ENCODE data around the gene RNF157.

RNF157 gene

DNA sequence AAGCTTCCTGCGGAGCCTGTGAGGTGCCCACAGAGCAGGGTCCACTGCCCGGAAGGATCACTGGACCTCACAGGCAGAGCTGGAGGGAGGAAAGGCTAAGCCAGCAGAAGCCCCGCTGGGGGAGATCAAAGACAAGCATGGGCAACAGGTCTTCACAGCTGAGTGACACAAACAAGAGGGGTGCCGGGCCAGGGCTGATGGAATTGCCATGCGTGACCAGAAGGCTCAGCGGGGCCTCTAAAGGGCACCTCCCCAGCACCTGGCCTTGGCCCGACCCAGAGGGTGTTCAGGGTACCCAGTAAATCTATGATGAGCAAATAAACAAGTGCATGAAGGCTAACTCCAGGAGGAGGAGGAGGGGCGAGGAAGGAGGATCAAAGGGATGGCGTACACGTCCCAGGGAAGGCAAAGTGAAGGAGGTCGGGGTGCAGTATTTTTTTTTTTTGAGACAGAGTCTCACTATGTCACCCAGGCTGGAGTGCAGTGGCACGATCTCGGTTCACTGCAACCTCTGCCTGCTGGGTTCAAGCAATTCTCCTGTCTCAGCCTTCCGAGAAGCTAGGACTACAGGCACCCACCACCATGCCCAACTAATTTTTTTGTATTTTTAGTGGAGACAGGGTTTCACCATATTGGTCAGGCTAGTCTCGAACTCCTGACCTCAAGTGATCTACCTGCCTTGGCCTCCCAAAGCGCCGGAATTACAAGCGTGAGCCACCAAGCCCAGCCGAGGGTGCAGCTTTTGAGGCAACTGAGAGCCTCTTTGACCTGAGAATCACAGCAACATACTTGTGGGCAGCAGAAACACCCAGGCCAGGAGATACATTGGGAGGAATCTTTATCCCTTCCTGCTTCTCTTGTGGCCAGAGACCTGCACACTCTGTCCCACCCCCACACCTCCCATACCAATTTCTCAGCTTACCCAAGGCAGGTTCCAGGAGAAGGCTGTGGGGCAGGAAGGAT is 120.6 kb downstream of the RNF157 start:
- TF ChIP-seq, protein P1, sequence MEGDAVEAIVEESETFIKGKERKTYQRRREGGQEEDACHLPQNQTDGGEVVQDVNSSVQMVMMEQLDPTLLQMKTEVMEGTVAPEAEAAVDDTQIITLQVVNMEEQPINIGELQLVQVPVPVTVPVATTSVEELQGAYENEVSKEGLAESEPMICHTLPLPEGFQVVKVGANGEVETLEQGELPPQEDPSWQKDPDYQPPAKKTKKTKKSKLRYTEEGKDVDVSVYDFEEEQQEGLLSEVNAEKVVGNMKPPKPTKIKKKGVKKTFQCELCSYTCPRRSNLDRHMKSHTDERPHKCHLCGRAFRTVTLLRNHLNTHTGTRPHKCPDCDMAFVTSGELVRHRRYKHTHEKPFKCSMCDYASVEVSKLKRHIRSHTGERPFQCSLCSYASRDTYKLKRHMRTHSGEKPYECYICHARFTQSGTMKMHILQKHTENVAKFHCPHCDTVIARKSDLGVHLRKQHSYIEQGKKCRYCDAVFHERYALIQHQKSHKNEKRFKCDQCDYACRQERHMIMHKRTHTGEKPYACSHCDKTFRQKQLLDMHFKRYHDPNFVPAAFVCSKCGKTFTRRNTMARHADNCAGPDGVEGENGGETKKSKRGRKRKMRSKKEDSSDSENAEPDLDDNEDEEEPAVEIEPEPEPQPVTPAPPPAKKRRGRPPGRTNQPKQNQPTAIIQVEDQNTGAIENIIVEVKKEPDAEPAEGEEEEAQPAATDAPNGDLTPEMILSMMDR (IDR thresholded peaks at IDR 0.05; ENCODE audit: control insufficient read depth, extremely low read depth, insufficient read depth): no peak
- no peak for DNase-seq (ENCODE audit: low read depth)

DNA sequence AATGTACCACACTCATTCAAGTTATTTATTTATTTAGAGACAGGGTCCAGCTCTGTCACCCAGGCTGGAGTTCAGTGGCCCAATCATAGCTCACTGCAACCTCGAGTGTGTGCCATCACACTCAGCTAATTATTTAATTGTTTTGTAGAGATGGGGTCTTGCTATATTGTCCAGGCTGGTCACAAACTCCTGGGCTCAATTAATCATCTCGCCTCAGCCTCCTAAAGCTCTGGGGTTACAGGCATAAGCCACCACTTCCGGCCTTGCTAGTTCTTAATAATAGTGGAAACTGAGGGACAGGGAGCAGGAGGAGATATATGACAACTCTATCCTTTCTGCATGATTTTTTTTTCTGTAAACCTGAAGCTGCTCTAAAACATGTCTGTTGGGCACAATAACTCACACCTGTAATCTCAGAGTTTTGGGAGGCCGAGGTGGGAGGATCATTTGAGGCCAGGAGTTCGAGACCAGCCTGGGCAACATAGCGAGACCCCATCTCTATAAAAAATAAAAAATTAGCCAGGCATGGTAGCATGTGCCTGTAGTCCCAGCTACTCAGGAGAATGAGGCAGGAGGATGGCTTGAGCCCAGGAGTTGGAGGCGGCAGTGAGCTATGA is 125.0 kb downstream of the RNF157 start:
- TF ChIP-seq, protein P1 (IDR thresholded peaks at IDR 0.05; ENCODE audit: control insufficient read depth, extremely low read depth, insufficient read depth): no peak
- DNase-seq (ENCODE audit: low read depth): no peak
- no peak overlapping the region for H3K4me3 ChIP-seq (ENCODE audit: low read depth, low read length)

More for the DNA sequence above, 120.6 kb downstream of the RNF157 start:
- no peak overlapping the region for H3K4me3 ChIP-seq (ENCODE audit: low read depth, low read length)

DNA sequence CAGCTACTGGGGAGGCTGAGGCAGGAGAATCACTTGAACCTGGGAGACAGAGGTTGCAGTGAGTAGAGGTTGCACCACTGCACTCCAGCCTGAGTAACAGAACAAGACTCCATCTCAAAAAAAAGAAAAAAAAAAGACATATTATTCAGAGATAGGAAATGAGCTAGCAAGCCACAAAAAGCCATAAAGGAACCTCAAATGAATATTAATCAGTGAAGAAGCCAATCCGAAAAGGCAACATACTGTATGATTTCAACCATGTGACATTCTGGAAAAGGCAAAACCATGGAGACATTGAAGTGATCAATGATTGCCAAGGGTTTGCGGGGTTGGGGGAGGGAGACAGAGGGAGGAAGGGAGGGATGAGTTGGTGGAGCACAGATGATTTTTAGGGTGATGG is 128.3 kb downstream of the RNF157 start:
- TF ChIP-seq, protein P1 (IDR thresholded peaks at IDR 0.05; ENCODE audit: control insufficient read depth, extremely low read depth, insufficient read depth): no peak
- no peak overlapping the region for H3K4me3 ChIP-seq (ENCODE audit: low read depth, low read length)
- no peak for DNase-seq (ENCODE audit: low read depth)

DNA sequence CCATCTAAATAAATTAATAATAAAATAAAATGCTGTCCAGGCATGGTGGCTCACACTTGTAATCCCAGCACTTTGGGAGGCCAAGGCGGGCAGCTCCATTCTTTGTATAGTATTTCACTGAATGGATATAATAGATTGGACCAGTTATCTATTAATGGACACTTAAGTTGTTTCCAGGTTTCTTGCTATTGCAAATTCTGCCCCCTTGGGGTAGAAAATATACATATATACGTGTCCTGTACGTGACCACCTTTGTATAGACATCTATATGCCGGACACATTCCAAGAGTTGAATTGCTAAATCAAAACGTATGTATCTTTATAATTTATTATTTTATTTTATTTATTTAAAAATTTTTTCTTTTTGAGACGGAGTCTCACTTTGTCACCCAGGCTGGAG is 132.8 kb downstream of the RNF157 start:
- no peak overlapping the region for H3K4me3 ChIP-seq (ENCODE audit: low read depth, low read length)
- DNase-seq (ENCODE audit: low read depth): no peak
- TF ChIP-seq, protein P1 (IDR thresholded peaks at IDR 0.05; ENCODE audit: control insufficient read depth, extremely low read depth, insufficient read depth): no peak

DNA sequence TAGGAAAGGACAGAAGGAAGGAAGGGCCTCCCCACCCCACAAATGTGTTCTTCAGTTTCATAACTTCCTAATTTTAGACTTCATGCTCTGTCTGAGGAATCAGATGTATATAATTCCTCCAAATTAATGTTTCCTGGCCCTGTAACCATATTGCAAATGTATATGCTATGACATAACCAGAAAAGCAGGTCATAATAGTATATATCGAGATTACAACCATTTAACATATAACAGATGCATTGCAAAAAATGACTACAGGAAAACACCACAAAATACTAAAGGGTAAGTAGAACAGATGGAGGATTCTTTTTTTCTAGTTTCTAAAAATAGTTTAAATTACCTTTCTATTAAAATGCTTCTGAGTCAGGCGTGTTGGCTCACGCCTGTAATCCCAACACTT is 133.6 kb downstream of the RNF157 start:
- no peak overlapping the region for H3K4me3 ChIP-seq (ENCODE audit: low read depth, low read length)
- TF ChIP-seq, protein P1 (IDR thresholded peaks at IDR 0.05; ENCODE audit: control insufficient read depth, extremely low read depth, insufficient read depth): no peak
- DNase-seq (ENCODE audit: low read depth): no peak

DNA sequence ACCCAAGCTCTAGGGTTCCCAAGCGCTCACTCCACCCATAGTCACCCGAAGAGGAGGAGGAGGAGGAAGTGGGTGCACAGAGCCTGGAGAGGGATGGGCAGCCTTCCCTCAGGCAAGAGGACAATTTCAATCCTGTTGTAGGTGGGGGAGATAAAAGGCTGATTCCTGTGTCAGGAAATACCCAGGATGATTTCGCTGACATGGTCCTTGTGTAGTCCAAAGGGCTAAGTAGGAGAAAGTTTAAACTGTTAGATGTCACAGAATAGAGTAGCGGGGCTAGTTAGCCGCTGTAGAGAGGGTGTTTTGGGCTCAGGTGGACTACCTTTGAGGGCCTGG is 135.4 kb downstream of the RNF157 start:
- no peak overlapping the region for H3K4me3 ChIP-seq (ENCODE audit: low read depth, low read length)
- no peak for DNase-seq (ENCODE audit: low read depth)
- TF ChIP-seq, protein P1 (IDR thresholded peaks at IDR 0.05; ENCODE audit: control insufficient read depth, extremely low read depth, insufficient read depth): no peak
